Parathyroid adenoma (tissue), 2 donors: ENCODE measurements around the gene ZNF607.
"Not testable (repeated sequence)": the region's sequence is repeated elsewhere in the genome, so short reads cannot be mapped to it uniquely, and the experiment has no call there.

Source experiments
- H2AFZ ChIP-seq: fragments of 300-600 bp; sonication (generic); one replicate; pipeline ENCODE4 v1.7.0; 2017; ENCODE audit warnings: antibody characterized with exemption, mild to moderate bottlenecking
- H3K27ac ChIP-seq: fragments of 300-600 bp; sonication (generic); one replicate; pipeline ENCODE4 v1.7.0; 2017
- H3K27me3 ChIP-seq: fragments of 300-600 bp; sonication (generic); one replicate; pipeline ENCODE4 v1.7.0; 2017; ENCODE audit warnings: low read length; ENCODE audit not compliant: control insufficient read depth, insufficient read depth
- H3K36me3 ChIP-seq: fragments of 300-600 bp; sonication (generic); one replicate; pipeline ENCODE4 v1.7.0; 2017; ENCODE audit warnings: low read length; ENCODE audit not compliant: control insufficient read depth, insufficient read depth
- H3K4me1 ChIP-seq: fragments of 300-600 bp; sonication (generic); one replicate; pipeline ENCODE4 v1.7.0; 2017; ENCODE audit warnings: control low read depth
- H3K4me2 ChIP-seq: fragments of 300-600 bp; sonication (generic); one replicate; pipeline ENCODE4 v1.7.0; 2017; ENCODE audit warnings: low read length
- H3K4me3 ChIP-seq: fragments of 300-600 bp; sonication (generic); one replicate; pipeline ENCODE4 v1.7.0; 2017; ENCODE audit warnings: low read depth, low read length
- H3K79me2 ChIP-seq: fragments of 300-600 bp; sonication (generic); one replicate; pipeline ENCODE4 v1.7.0; 2017; ENCODE audit warnings: control low read depth
- H3K9ac ChIP-seq: fragments of 300-600 bp; sonication (generic); one replicate; pipeline ENCODE4 v1.7.0; 2017; ENCODE audit warnings: mild to moderate bottlenecking
- H3K9me3 ChIP-seq: fragments of 300-600 bp; sonication (generic); one replicate; pipeline ENCODE4 v1.7.0; 2017; ENCODE audit warnings: low read length; ENCODE audit not compliant: control insufficient read depth
- TF ChIP-seq, protein P1 (sequence below): fragments of 300-600 bp; sonication (generic); IDR thresholded peaks from one replicate; pipeline ENCODE4 v1.7.0; 2017; ENCODE audit warnings: antibody characterized with exemption, mild to moderate bottlenecking
- donor health status: primary hyperparathyroidism.

The ZNF607 gene

DNA sequence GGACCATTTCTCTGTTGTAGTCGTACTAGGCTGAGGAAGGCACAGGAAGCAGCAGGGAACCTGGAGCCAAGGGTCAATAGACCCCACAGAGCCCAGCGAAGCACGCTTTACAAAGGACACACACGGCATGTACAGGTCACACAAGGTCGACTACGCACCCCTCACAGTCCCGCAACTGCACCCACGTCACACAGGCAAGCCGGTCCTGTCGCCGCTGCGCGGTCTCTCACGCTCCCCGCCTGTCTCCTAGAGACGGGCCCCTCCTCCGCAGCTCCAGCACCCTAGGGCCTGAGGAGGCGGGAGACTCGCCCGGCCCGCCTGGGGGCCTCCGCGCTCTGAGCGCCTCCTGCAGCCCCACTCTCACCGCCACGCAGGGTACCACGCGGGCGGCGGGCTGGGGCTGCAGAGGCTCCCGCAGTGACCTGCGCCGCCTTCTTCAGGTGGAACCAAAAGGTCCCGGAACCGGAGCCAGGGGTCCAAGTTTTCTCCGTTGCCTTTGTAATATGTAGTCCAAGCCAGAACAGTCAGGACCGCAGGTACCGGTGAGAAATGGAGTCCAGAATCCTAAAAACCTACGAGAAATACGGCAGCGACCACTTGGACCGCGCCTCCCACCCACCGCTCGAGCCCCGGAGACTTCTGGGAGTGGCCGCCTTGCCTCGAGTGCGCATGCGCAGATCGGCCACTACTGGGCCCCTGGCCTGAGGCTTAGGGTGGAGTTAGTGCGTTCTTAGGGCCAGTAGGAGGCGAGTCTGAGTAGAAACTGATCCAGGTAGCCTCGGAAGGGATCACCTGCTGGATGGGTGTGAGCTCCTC, at the start of gene ZNF607:
ZNF607 (minus strand) TSS at position 651 of the 816 bp plus-strand sequence. CDS start 8,143 bp downstream, outside the sequence.
- Histone ChIP-seq H3K27ac (peak within 1 kb of the TSS; percentile 52), H3K9me3 (no peaks in the 10 kb centered on the region), H3K4me3 (peak within 1 kb of the TSS; percentile 99), H3K79me2 (no peaks in the 10 kb centered on the region), H3K9ac (no peak within 1 kb of the TSS), H3K36me3 (no peaks in the 10 kb centered on the region), H3K4me1 (no peaks in the 10 kb centered on the region), H3K27me3 (no peaks in the 10 kb centered on the region), H2AFZ (peak within 1 kb of the TSS; percentile 82), H3K4me2 (peak within 1 kb of the TSS; percentile 92)
- TF ChIP-seq, protein P1, sequence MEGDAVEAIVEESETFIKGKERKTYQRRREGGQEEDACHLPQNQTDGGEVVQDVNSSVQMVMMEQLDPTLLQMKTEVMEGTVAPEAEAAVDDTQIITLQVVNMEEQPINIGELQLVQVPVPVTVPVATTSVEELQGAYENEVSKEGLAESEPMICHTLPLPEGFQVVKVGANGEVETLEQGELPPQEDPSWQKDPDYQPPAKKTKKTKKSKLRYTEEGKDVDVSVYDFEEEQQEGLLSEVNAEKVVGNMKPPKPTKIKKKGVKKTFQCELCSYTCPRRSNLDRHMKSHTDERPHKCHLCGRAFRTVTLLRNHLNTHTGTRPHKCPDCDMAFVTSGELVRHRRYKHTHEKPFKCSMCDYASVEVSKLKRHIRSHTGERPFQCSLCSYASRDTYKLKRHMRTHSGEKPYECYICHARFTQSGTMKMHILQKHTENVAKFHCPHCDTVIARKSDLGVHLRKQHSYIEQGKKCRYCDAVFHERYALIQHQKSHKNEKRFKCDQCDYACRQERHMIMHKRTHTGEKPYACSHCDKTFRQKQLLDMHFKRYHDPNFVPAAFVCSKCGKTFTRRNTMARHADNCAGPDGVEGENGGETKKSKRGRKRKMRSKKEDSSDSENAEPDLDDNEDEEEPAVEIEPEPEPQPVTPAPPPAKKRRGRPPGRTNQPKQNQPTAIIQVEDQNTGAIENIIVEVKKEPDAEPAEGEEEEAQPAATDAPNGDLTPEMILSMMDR = peak; percentile 22

DNA sequence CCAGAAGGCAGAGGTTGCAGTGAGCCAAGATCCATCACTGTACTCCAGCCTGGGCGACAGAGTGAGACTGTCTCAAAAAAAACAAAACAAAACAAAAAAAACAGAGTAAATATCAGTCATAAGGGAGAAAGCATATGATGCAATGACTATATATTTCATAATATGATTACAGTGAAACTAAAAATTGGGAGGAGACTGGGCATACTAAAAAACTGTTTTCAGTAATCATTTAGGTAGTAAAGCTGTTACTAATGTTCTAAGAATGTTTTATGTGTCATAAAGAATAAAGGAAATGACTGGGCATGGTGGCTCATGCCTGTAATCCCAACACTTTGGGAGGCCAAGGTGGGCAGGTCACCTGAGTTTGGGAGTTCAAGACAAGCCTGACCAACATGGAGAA, 43.9 kb upstream of the ZNF607 start:
- TF ChIP-seq, protein P1 = no peak
- Histone ChIP-seq H3K4me3 (no peak overlapping the region), H3K79me2 (no peaks in the 10 kb centered on the region), H3K4me1 (no peaks in the 10 kb centered on the region), H3K9ac (no peak overlapping the region), H3K4me2 (no peak overlapping the region), H3K27me3 (no peaks in the 10 kb centered on the region), H2AFZ (no peak overlapping the region), H3K36me3 (no peaks in the 10 kb centered on the region), H3K27ac (no peak overlapping the region), H3K9me3 (no peaks in the 10 kb centered on the region)

GRCh38 chr19:37757683-37758082, 38.1 kb upstream of the ZNF607 start:
- not testable (repeated sequence) for H2AFZ ChIP-seq, H3K4me3 ChIP-seq, H3K4me1 ChIP-seq, H3K27me3 ChIP-seq, H3K4me2 ChIP-seq, H3K79me2 ChIP-seq, H3K9me3 ChIP-seq, H3K9ac ChIP-seq, H3K27ac ChIP-seq, H3K36me3 ChIP-seq

DNA sequence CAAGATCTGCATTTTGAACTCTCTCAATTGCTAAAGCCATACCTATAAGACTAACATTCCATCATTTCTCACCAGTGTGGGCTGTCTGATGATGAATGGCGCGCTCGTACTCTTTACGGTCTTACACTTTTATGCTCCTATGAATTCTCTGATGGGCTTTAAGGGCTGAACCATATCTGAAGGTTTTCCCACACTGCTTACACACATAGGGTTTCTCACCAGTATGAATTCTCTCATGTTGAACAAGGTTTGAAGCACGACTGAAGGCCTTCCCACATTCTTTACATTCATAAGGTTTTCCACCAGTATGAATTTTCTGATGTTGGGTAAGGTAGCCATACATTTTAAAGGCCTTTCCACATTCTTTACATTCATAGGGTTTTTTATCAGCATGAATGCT, 18.8 kb upstream of the ZNF607 start:
- Histone ChIP-seq H3K4me2 (no peak overlapping the region), H3K79me2 (no peaks in the 10 kb centered on the region), H3K27me3 (no peaks in the 10 kb centered on the region), H3K4me1 (no peaks in the 10 kb centered on the region), H3K27ac (no peak overlapping the region), H3K4me3 (no peak overlapping the region), H3K9ac (no peak overlapping the region), H3K9me3 (no peaks in the 10 kb centered on the region), H3K36me3 (peaks cover 3% of the 10 kb centered on the region), H2AFZ (no peak overlapping the region)
- TF ChIP-seq, protein P1 = no peak

DNA sequence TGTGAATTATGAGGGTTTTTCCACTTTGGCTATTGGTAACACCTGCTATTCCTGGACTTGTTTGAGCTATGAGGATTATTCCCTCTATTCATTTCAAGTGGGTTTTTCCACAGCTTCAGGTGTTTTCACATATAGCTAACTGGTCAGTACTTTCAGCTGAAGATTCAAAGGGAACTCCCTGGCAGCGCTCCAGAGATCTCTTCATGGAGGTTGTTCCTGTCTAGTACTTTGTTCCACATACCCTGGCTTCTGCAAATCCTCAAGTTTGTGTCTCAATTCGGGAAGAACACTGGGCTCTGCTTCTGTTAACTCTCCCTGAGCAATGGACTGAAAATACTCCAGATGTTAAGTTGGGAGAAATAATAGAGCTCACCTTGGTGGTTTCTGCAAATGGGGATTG, 5.6 kb upstream of the ZNF607 start:
- no peak overlapping the region for H2AFZ ChIP-seq

More for the DNA sequence above, 5.6 kb upstream of the ZNF607 start:
- H3K4me2 ChIP-seq = no peak overlapping the region
- no peaks in the 10 kb centered on the region for H3K27me3 ChIP-seq
- no peaks in the 10 kb centered on the region for H3K79me2 ChIP-seq
- TF ChIP-seq, protein P1 = no peak
- no peak overlapping the region for H3K4me3 ChIP-seq
- no peaks in the 10 kb centered on the region for H3K9me3 ChIP-seq
- no peak overlapping the region for H3K27ac ChIP-seq
- no peaks in the 10 kb centered on the region for H3K36me3 ChIP-seq
- no peak overlapping the region for H3K9ac ChIP-seq
- H3K4me1 ChIP-seq = no peaks in the 10 kb centered on the region
